ENCODE results near the gene MEIKIN. TPM values are rescaled to one million over a fixed set of nuclear protein-coding genes. Genes with fewer than 3 reads are reported as not detected.

Gene MEIKIN
- total RNA-seq, 1 experiment from 2014 or later = not detected

- Histone ChIP-seq H3K9ac (ENCODE audit: extremely low read depth, insufficient read length, low read length) (no peak overlapping the region), H2BK20ac (ENCODE audit: low read depth, low read length, poor library complexity, severe bottlenecking) (no peak overlapping the region), H3K4me2 (ENCODE audit: insufficient read depth, insufficient read length, low read length) (no peak overlapping the region), H2BK120ac (ENCODE audit: low read depth, low read length, poor library complexity, severe bottlenecking) (no peak overlapping the region), H4K5ac (ENCODE audit: insufficient read length, low read depth, low read length) (no peak overlapping the region), H3K79me1 (ENCODE audit: insufficient read depth, low read depth, low read length, poor library complexity, severe bottlenecking) (no peaks in the 10 kb centered on the region), H3K56ac (ENCODE audit: insufficient read length, low read depth, low read length) (no peak overlapping the region), H2BK5ac (ENCODE audit: insufficient read length, low read length) (no peak overlapping the region), H3K23ac (ENCODE audit: insufficient read length, low read depth, low read length) (no peak overlapping the region), H2BK15ac (ENCODE audit: low read depth, low read length) (no peak overlapping the region), H3K9me3 (ENCODE audit: control insufficient read depth, low read depth, low read length) (no peaks in the 10 kb centered on the region), H2AFZ (ENCODE audit: low read length) (no peak overlapping the region), H3K4ac (ENCODE audit: low read depth, low read length) (no peak overlapping the region), H4K8ac (replicated peaks; ENCODE audit: insufficient read length, low read depth, low read length) (no peak overlapping the region), H3T11ph (ENCODE audit: low read length) (no peak overlapping the region), H2AK5ac (ENCODE audit: insufficient read length, low read length) (no peak overlapping the region), H3K4me1 (ENCODE audit: insufficient read depth, low read length) (no peaks in the 10 kb centered on the region), H3K23me2 (ENCODE audit: insufficient read length, low read depth, low read length, poor library complexity, severe bottlenecking) (no peaks in the 10 kb centered on the region), H3K27me3 (ENCODE audit: insufficient read depth, low read length) (no peaks in the 10 kb centered on the region), H4K20me1 (ENCODE audit: control insufficient read depth, insufficient read depth, insufficient read length) (no peaks in the 10 kb centered on the region), H4K91ac (ENCODE audit: insufficient read length, low read depth, low read length) (no peak overlapping the region), H2BK12ac (ENCODE audit: insufficient read length, low read depth, low read length) (no peak overlapping the region), H3K79me2 (ENCODE audit: insufficient read depth, low read length) (no peaks in the 10 kb centered on the region), H3K18ac (ENCODE audit: insufficient read length, low read depth, low read length) (no peak overlapping the region), H3K14ac (ENCODE audit: insufficient read depth, low read length) (no peak overlapping the region), H3K27ac (ENCODE audit: insufficient read length, low read depth, low read length) (no peak overlapping the region)
- no peaks in the 10 kb centered on the region for H3K9me3 Mint-ChIP-seq
- H3K27me3 Mint-ChIP-seq (ENCODE audit: low read depth) = no peaks in the 10 kb centered on the region
- H3K4me1 Mint-ChIP-seq = no peaks in the 10 kb centered on the region
- H3K4me3 Mint-ChIP-seq = no peak overlapping the region
- H3K36me3 Mint-ChIP-seq (ENCODE audit: insufficient read depth in 1 of 3, low read depth in 3 of 3) = no peaks in the 10 kb centered on the region
- no peak overlapping the region for H3K27ac Mint-ChIP-seq
- TF ChIP-seq, protein P1, sequence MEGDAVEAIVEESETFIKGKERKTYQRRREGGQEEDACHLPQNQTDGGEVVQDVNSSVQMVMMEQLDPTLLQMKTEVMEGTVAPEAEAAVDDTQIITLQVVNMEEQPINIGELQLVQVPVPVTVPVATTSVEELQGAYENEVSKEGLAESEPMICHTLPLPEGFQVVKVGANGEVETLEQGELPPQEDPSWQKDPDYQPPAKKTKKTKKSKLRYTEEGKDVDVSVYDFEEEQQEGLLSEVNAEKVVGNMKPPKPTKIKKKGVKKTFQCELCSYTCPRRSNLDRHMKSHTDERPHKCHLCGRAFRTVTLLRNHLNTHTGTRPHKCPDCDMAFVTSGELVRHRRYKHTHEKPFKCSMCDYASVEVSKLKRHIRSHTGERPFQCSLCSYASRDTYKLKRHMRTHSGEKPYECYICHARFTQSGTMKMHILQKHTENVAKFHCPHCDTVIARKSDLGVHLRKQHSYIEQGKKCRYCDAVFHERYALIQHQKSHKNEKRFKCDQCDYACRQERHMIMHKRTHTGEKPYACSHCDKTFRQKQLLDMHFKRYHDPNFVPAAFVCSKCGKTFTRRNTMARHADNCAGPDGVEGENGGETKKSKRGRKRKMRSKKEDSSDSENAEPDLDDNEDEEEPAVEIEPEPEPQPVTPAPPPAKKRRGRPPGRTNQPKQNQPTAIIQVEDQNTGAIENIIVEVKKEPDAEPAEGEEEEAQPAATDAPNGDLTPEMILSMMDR (conservative IDR thresholded peaks at IDR 0.05) = no peak
- no CpG with 5 or more reads among the region's 3 CpGs for WGBS (ENCODE audit: extremely low coverage, insufficient read length, low lambda C conversion rate)
- DNase-seq = no peak
Measured at GRCh38 chr5:131952301-131952857, 6.9 kb upstream of the MEIKIN start.

Data from H9 (cell line).